Dermis blood vessel endothelial cell (primary cell): ENCODE results near the gene KAT2B. TPM values are rescaled to one million over a fixed set of nuclear protein-coding genes. Genes with fewer than 3 reads are reported as not detected.

Experiments
- DNase-seq: peaks from one replicate; pipeline ENCODE4 v3.0.0; 2010
- total RNA-seq: library from RNA; depleted of rRNA; stranded (reverse); fragments of >200 nt; gene quantifications from 2 replicates; pipeline ENCODE4 v1.2.3, GENCODE V29; 2014

Gene KAT2B
- total RNA-seq, 1 donor from 2014 or later: 18.7 TPM

DNA sequence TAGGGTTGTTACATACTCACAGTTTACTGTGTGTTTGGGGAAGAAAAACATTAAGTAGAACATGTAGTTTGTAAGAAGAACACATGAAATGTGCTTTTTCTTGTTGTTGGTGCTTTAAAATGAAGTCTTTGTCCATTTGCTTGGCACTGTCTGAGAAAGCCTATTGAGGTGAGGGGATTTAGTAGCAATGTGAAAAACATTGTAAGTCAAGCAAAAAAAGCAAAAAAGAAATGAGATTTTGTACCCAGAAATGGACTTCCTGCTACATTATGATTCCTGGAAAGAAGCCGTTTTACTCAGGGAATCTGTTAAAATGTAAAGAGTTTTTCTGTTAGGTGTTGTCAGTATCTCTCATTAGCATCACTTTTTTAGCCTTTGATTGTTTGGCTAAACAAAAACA is 59.9 kb downstream of the KAT2B start:
- DNase-seq: no peak

DNA sequence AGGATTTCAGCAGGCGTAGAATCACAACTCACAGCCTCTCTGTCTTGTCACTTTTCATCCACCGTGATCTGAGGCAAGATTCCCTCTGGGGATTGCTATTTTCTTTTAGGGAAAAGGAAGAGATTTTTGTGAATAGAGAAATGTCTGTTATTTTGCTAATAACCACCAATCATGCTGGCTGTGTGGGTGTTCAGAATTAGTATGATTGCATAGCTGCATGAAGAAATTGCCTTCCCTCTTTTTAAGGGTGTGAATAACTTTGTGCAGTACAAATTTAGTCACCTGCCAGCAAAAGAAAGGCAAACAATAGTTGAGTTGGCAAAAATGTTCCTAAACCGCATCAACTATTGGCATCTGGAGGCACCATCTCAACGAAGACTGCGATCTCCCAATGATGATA is 60.8 kb downstream of the KAT2B start:
- no peak for DNase-seq

- no peak for DNase-seq
Measured at GRCh38 chr3:20103731-20104130, 63.5 kb downstream of the KAT2B start.

DNA sequence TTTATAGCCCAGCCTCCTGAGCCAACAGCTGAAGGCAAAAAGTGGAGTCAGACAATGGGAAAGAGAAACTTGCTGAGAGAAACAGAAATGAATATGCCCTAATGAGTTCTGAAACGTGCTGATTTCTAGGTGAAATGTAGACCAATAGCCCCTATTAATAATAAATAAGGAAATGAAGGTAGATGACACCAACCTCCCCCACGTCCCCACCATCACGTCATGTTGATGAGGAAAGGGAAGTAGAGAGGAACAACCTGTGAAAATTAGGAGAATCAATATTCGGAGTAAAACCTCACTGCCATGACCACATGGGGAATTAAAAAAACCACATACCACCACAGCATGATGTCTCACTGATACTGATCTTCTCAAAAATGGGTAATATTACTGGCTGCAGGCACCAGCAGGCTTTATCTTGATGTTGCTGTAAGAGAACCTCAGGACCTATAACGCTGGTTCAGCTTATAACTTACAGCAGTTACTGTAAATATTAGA is 64.0 kb downstream of the KAT2B start:
- no peak for DNase-seq

DNA sequence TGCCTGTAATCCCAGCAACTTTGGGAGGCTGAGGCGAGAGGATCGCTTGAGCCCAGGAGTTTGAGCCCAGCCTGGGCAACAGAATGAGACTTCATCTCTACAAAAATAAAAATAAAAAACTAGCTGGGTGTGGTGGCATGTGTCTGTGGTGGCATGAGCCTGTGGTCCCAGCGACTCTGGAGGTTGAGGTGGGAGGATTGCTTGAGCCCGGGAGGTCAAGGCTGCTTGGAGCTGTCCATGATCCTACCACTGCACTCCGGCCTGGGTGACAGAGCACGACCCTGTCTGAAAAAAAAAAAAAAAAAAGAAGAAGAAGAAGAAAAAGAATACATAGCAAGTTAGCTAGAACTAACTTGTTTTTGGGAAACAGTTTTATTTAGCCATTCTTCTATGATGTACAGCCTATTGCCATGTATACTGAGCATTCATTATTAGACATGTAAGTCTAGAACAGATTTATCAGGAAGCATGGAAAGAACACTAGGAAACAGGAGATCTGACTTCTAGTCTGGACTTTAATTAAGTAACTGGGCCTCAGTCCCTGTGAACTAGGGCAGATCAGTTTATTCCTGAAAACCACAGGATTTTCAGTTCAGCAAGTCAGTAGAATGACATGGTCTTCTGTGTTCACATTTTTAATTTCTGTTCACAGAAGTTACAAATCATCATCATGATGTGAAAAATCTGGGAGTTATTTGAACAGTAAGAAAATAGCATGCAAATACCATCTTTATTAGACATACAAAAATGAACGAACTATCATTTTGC is 65.5 kb downstream of the KAT2B start:
- DNase-seq: no peak

DNA sequence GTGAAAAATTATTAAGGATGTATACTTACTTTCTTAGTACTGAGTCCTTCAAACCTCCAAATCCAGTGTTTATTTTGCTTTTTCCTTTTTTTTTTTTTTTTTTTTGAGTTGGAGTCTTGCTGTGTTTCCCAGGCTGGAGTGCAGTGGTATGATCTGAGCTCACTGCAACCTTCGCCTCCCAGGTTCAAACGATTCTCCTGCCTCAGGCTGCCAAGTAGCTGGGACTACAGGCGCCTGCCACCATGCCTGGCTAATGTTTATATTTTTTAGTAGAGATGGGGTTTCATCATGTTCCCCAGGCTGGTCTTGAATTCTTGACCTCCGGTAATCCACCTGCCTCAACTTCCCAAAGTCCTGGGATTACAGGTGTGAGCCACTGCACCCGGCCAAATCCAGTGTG is 67.5 kb downstream of the KAT2B start:
- no peak for DNase-seq

DNA sequence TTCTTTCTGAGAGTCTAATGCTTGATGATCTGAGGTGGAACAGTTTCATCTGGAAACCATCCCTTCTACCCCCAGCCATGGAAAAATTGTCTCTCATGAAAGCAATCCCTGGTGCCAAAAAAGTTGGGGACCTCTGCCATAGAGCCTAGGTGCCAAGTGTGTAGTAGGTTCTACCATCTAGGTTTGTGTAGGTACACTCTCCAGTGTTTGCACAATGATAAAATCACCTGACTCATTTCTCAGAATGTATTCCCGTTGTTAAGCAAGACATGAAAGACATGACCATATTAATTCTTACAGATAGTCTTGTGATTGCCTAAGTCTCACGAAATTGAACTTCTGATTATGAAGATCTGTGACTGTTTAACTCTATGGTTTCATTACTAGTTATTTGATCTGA is 68.6 kb downstream of the KAT2B start:
- no peak for DNase-seq

DNA sequence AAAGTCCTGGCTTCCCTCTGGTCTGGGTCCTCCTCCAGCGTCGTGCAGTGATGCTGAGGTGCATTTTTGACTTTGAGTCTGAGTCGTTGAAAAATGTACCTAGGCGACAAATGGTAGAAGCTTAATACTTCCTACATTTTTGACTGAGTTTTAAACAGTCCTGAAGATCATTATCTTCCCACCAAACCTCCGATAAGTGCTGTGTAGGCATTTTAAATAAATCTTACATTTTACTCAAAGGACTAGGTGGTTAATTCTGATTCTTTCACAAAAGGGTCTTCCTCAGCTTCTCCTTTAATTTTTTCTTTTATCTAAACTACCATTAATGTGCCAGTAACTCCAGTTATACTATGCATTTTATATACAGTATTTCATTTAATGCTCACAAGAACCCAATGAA is 70.6 kb downstream of the KAT2B start:
- no peak for DNase-seq

DNA sequence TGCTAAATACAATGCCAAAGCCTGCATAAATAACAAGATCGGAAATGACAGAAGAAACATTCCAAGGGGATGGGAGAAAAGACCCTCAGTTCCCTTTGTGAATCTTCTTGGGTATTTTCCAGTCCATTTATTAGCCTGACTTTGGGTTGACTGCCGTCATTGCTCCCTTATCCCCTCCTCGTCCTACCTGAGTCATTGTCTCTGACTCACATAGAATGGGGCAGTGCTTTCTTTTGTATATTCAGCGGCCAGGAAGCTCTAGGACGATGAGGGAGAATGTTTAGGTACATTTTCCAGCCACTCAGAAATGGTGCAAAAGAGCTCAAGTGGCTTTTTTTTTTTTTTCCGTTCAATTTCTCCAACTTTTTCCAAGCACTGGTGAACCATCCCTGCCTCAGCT is 71.6 kb downstream of the KAT2B start:
- DNase-seq: peak; percentile 12

DNA sequence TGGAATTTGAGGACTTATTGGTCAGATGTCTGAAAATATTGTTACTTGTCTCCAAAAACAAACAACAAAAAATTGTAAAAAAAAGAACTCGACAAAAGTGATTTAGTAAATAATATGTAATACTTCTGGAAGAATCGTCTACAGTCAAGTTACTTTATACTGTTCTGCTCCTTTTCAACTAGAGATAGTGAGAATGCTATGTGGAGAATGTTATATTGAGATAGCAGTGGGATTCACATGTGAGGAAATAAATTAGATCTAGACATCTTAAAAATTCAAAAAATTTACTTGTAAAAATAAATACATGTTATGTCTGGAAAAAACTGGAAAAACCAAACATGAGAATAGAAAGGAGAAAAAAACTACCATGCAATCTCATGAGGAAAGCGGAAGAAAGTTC is 80.8 kb downstream of the KAT2B start:
- DNase-seq: no peak

- no peak for DNase-seq
Measured at GRCh38 chr3:20123131-20123652, 82.9 kb downstream of the KAT2B start.

- DNase-seq: no peak
Measured at GRCh38 chr3:20125289-20125688, 85.0 kb downstream of the KAT2B start.

- DNase-seq: no peak
Measured at GRCh38 chr3:20125897-20126296, 85.7 kb downstream of the KAT2B start.

GRCh38 chr3:20128358-20128757 is 88.1 kb downstream of the KAT2B start:
- DNase-seq: no peak

DNA sequence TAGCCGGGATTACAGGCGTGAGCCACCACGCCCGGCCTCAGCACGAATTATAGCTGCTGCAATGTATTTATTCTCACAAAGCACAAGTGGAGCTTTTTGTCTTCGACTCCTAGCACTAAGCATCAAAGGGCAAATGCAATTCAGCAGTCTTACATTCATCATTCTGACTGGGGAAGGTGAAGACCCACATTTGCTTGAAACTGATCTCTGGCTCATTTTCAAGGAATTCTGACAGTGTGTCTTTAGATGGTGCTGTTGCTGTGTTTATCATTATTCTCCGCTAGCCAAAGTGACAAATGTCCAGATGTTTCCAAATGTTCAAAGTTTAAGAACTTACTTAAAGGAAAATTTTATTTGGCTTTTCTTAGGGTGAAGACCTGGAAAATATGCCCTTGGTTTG is 89.9 kb downstream of the KAT2B start:
- DNase-seq: no peak

DNA sequence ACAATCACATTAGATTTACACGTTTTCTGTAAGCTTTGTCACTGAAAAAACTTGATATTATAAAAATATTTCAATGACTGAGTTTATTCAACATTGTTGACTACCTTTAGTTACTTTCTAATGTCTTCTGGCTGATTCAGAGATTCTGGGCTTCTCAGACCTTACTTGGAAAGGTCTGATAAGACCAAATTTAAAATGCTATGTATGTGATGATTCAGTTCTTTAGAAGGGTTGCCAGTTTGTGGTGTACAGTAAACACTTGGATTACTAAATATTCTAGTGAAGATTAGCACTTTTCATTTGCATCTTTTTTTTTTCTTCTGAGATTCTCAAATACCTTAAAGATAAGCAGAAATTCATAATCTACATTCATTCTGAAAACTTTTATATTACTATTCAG is 96.0 kb downstream of the KAT2B start:
- no peak for DNase-seq

- no peak for DNase-seq
Measured at GRCh38 chr3:20137647-20138046, 97.4 kb downstream of the KAT2B start.

- DNase-seq: no peak
Measured at GRCh38 chr3:20140881-20141280, 100.6 kb downstream of the KAT2B start.

DNA sequence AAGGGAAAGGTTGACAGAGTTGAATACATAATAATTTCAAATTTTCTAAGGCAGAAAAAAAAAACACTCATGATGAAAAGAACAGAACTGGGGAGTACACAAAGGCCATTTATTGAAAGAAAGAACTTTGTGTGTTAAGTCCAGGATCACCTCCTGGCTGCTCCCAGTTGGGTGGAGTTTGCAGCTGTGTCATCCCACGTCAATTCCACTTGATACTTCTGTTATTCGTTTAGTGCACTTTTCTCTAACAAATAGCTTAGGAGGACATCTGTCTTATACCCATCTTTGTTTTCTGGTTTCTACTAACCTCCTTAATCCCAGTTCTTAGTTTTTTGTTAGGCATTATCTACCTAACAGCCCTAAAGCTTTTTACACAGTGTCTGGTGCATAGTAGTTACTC is 101.1 kb downstream of the KAT2B start:
- no peak for DNase-seq

DNA sequence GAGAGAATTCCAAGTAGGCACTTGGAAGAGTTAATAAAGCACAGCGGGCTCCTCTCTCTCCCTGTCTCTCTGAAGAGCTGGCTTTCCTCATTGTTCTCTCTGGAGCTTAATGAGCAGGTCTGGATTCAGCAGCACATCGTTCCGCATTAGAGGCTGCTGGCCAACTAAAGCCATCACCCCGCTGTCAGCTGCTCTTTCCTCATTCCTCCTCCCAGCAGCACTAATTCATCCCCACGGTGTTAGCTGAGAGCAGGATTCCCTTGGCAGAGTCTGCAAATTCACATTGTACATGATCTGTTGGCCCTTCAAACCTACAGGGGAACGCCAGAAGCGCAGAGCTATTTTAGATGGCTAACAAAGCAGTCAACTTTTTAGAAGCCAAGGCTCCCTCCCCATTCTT is 101.6 kb downstream of the KAT2B start:
- DNase-seq: no peak

DNA sequence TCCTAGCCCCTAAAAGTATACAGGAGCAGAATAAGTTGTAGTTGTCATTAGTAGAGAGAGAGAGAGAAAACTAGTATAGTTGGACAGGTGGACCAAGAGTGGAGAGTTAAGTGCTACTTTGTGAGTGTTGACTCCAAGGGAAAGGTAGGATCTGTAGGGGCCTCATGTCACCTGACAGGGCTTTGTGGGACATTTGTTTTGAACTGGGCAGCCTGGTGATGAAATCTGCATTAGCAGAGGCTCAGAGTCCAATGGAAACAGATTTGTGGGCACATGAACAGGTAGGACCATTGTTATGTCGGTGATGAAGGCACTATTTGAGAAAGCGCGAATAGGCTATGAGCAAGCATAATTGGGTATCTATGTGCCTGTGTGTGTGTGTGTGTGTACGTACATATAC is 102.3 kb downstream of the KAT2B start:
- DNase-seq: no peak

GRCh38 chr3:20143519-20143918 is 103.3 kb downstream of the KAT2B start:
- DNase-seq: no peak

DNA sequence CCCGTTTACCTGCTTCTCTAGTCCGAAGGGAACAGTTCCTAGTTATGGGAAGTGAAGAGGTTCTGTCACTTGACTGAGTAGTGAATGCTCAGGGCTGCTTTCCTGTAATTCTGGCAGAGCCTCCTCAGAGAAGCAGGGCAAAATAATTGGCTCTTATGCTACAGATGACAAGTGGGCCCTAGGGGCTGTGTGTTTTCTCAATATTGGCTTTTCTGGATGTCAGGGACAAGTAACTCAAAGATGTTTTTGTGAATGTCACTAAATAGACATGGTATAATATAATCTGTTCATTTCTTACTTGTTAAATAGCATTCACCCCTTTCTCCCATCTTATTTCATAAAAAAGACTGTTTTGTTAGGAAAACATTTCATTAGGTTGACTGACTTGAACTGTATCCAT is 105.6 kb downstream of the KAT2B start:
- DNase-seq: no peak

GRCh38 chr3:20146301-20146700 is 106.1 kb downstream of the KAT2B start:
- no peak for DNase-seq

GRCh38 chr3:20147361-20147760 is 107.1 kb downstream of the KAT2B start:
- no peak for DNase-seq
